ENCODE data around the gene NTPCR. TPM values are rescaled to one million over a fixed set of nuclear protein-coding genes. Genes with fewer than 3 reads are reported as not detected.

The NTPCR gene
- total RNA-seq, 2 experiments from 2014 or later: 8.5 to 9.3 TPM

GRCh38 chr1:232985882-232986526 lies 35.6 kb downstream of the NTPCR start:
- no peaks in the 10 kb centered on the region for H3K4me1 Mint-ChIP-seq (ENCODE audit: low read depth)
- ChIA-PET CTCF (no interaction called here), POLR2A (no interaction called here)
- peaks cover 19% of the 10 kb centered on the region for H3K36me3 Mint-ChIP-seq (ENCODE audit: low read depth)
- intact Hi-C loops (cut with DNase I, micrococcal nuclease): no loop called here
- H3K27ac Mint-ChIP-seq: no peak overlapping the region
- ATAC-seq (ENCODE audit: poor library complexity) (no peak), DNase-seq (no peak)
- Histone ChIP-seq H3K27me3 (ENCODE audit: control insufficient read depth in 1 of 2, insufficient read depth in 2 of 2, low read length in 2 of 2) (no peaks in the 10 kb centered on the region), H3K36me3 (ENCODE audit: insufficient read depth, low read length) (peaks cover 31% of the 10 kb centered on the region), H3K9me3 (ENCODE audit: control insufficient read depth in 1 of 2, insufficient read depth in 1 of 2, low read length in 2 of 2) (no peaks in the 10 kb centered on the region), H3K4me3 (ENCODE audit: low read length) (no peak overlapping the region), H3K27ac (ENCODE audit: low read depth in 1 of 2, low read length in 2 of 2) (no peak overlapping the region), H3K4me1 (ENCODE audit: insufficient read depth, low read length) (no peaks in the 10 kb centered on the region)
- TF ChIP-seq, protein P1, sequence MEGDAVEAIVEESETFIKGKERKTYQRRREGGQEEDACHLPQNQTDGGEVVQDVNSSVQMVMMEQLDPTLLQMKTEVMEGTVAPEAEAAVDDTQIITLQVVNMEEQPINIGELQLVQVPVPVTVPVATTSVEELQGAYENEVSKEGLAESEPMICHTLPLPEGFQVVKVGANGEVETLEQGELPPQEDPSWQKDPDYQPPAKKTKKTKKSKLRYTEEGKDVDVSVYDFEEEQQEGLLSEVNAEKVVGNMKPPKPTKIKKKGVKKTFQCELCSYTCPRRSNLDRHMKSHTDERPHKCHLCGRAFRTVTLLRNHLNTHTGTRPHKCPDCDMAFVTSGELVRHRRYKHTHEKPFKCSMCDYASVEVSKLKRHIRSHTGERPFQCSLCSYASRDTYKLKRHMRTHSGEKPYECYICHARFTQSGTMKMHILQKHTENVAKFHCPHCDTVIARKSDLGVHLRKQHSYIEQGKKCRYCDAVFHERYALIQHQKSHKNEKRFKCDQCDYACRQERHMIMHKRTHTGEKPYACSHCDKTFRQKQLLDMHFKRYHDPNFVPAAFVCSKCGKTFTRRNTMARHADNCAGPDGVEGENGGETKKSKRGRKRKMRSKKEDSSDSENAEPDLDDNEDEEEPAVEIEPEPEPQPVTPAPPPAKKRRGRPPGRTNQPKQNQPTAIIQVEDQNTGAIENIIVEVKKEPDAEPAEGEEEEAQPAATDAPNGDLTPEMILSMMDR (IDR thresholded peaks at IDR 0.05): no peak
- no peaks in the 10 kb centered on the region for H3K9me3 Mint-ChIP-seq
- H3K27me3 Mint-ChIP-seq: no peaks in the 10 kb centered on the region
- no peak overlapping the region for H3K4me3 Mint-ChIP-seq

- intact Hi-C loops (cut with DNase I, micrococcal nuclease): no loop called here
- H3K27ac ChIP-seq (ENCODE audit: low read depth in 1 of 2, low read length in 2 of 2): no peak overlapping the region
- ChIA-PET CTCF (no interaction called here), POLR2A (no interaction called here)
- H3K9me3 ChIP-seq (ENCODE audit: control insufficient read depth in 1 of 2, insufficient read depth in 1 of 2, low read length in 2 of 2): no peaks in the 10 kb centered on the region
- H3K9me3 Mint-ChIP-seq: no peaks in the 10 kb centered on the region
- H3K27ac Mint-ChIP-seq: no peak overlapping the region
- ATAC-seq (ENCODE audit: poor library complexity): no peak
- peaks cover 31% of the 10 kb centered on the region for H3K36me3 ChIP-seq (ENCODE audit: insufficient read depth, low read length)
- H3K27me3 ChIP-seq (ENCODE audit: control insufficient read depth in 1 of 2, insufficient read depth in 2 of 2, low read length in 2 of 2): no peaks in the 10 kb centered on the region
- H3K4me1 Mint-ChIP-seq (ENCODE audit: low read depth): no peaks in the 10 kb centered on the region
- H3K36me3 Mint-ChIP-seq (ENCODE audit: low read depth): peaks cover 24% of the 10 kb centered on the region
- H3K4me1 ChIP-seq (ENCODE audit: insufficient read depth, low read length): no peaks in the 10 kb centered on the region
- no peak for DNase-seq
- no peaks in the 10 kb centered on the region for H3K27me3 Mint-ChIP-seq
- H3K4me3 ChIP-seq (ENCODE audit: low read length): no peak overlapping the region
- no peak overlapping the region for H3K4me3 Mint-ChIP-seq
- TF ChIP-seq, protein P1 (IDR thresholded peaks at IDR 0.05): no peak
These were observed 36.1 kb downstream of the NTPCR start for GRCh38 chr1:232986527-232986922.

- Mint-ChIP-seq H3K4me3 (no peak overlapping the region), H3K36me3 (ENCODE audit: low read depth) (peaks cover 31% of the 10 kb centered on the region), H3K9me3 (no peaks in the 10 kb centered on the region), H3K4me1 (ENCODE audit: low read depth) (no peaks in the 10 kb centered on the region), H3K27me3 (no peaks in the 10 kb centered on the region), H3K27ac (no peak overlapping the region)
- DNase-seq: no peak
- CTCF ChIA-PET: no interaction called here
- H3K36me3 ChIP-seq (ENCODE audit: insufficient read depth, low read length): peaks cover 32% of the 10 kb centered on the region
- ATAC-seq (ENCODE audit: poor library complexity): no peak
- intact Hi-C loops (cut with DNase I, micrococcal nuclease): no loop called here
- H3K27ac ChIP-seq (ENCODE audit: low read depth in 1 of 2, low read length in 2 of 2): no peak overlapping the region
- POLR2A ChIA-PET: interaction anchor here (0.6 kb wide), 1 partner anchor 223 kb away, joined by 3 read pairs; no protein-coding TSS in a partner anchor
- H3K4me3 ChIP-seq (ENCODE audit: low read length): no peak overlapping the region
- TF ChIP-seq, protein P1 (IDR thresholded peaks at IDR 0.05): no peak
- H3K27me3 ChIP-seq (ENCODE audit: control insufficient read depth in 1 of 2, insufficient read depth in 2 of 2, low read length in 2 of 2): no peaks in the 10 kb centered on the region
- H3K9me3 ChIP-seq (ENCODE audit: control insufficient read depth in 1 of 2, insufficient read depth in 1 of 2, low read length in 2 of 2): no peaks in the 10 kb centered on the region
- H3K4me1 ChIP-seq (ENCODE audit: insufficient read depth, low read length): no peaks in the 10 kb centered on the region
These were observed 36.8 kb downstream of the NTPCR start for GRCh38 chr1:232987046-232987773.
